HG03139 (cell line): ENCODE data around the gene PATJ.
"Not testable (repeated sequence)": the region's sequence is repeated elsewhere in the genome, so short reads cannot be mapped to it uniquely, and the experiment has no call there.

Source experiments
- ATAC-seq: cut with Tn5 transposase; IDR thresholded peaks from one replicate; pipeline ENCODE4 v1.9.1; 2021; ENCODE audit not compliant: unreplicated experiment

Gene PATJ

GRCh38 chr1:61746813-61747212 is 4.5 kb downstream of the PATJ start:
- no peak for ATAC-seq

DNA sequence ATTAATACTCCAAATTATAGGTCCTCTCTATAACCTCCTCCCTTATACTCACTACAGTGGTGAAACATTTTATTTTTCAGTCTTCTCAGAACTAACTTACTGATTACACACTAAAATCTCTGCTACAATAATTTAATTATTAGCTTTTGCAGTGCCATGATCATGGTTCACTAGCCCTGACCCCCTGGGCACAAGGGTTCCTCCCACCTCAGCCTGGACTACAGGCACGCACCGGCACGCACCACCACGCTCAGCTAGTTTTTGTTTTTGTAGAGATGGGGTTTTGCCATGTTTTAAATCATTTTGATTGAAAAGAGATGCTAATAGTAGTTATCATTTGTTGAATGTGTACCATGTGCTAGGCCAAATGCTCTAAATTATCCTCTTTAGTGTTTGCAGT is 6.3 kb downstream of the PATJ start:
- ATAC-seq: no peak

DNA sequence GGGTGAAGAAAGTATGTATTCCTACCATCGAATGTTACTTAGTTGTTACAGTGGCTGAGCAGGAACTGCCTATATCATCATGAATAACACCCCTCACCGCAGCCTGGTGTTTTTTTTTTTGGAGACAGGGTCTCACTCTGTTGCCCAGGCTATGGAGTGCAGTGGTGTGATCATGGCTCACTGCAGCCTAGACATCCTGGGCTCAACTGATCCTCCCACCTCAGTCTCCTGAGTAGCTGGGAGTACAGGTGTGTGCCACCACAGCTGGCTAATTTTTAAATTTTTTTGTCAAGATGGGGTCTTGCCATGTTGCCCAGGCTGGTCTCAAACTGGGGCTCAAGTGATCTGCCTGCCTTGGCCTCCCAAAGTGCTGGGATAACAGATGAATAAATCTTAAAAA is 7.3 kb downstream of the PATJ start:
- ATAC-seq: no peak

DNA sequence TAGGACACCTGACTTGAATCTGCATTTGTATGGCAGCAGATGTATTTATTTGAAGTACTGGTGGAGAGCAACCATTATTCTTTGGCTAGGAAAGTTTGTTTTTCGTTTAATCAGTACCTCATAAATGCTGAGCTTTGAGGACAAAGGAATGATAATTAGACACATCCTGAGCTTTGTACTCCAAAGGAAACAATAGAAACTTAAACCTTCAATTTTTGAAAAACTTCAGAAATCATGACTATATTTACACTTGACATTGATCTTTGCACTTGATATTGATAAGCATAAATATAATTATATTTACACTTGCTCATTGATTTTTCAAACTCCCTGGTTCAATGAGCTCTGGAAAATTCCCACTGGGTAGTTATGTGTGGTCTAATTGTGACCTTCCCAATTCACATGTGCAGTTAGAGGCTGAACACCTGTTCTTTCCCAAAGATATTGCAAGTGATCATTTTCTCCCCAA is 10.7 kb downstream of the PATJ start:
- no peak for ATAC-seq

DNA sequence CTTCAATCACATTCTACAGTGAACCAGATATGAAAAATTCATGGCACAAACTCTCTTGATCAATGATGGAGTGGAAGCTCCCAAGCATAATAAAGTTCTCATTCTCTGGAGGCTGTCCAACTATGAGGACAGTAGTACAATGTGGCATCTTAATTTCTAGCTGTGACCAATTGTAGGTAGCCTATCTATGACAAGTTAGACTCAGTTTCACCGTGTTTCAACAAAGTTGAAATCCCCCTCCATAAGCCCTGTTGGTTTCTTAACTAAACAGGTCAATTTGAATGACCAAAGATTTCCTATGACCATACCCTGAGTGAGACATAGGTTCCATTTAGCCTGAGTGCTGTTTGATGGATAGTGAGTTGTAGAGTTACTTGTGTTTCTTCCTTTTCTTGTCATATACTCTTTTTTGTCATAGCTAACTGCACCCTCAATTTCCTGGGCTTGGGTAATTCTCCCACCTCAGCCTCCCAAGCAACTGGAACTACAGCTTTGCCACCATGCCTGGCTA is 11.8 kb downstream of the PATJ start:
- ATAC-seq: no peak

DNA sequence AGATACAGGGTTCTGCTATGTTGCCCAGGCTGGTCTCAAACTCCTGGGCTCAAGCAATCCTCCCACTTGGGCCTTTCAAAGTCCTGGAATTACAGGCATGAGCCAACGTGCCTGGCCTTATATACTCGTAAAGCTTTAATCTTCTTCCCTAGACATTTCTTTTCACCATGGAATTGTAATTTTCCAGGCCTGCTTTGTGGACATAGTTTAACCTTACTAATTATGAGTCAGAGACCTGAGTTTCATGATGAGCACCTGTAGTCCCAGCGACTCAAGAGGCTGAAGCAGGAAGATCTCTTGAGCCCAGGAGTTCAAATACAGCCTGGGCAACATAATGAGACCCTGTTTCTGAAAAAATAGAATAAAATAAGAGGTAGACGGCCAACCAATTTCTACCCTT is 12.3 kb downstream of the PATJ start:
- ATAC-seq: no peak

DNA sequence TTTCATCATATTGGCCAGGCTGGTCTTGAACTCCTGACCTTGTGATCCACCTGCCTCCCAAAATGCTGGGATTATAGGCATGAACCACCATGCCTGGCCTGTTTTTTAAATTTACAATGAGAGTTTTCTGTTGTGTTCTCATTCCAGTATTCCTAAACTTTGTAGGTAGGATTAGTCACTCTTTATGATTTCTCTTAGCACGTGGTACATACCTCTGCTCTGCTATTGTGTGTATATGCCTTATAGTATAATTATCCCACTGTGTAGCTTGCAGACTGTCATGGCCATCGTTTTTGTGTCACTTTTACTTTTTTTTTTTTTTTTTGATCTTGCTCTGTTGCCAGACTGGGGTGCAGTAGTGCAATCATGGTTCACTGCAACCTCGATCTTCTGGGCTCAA is 14.5 kb downstream of the PATJ start:
- ATAC-seq: no peak

DNA sequence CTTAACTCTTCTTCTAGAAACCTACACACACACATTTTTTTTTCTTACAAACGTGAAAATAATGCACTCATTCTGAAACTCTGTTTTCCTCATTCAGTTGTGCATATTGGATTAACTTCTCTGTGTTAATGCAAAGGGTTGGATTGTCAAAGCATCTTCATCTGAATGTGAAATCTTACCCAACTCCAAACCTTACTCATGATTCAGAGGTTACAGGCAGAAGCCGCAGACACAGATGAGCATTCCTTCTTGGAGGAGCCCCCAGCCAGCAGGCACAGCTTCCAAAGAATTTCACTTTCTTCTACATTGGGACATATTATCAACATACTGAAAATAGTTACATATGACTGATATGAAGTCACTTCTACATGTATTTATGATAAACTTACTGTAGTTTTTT is 15.7 kb downstream of the PATJ start:
- ATAC-seq: no peak

- ATAC-seq: no peak
These were observed 27.9 kb downstream of the PATJ start for GRCh38 chr1:61770131-61770530.

DNA sequence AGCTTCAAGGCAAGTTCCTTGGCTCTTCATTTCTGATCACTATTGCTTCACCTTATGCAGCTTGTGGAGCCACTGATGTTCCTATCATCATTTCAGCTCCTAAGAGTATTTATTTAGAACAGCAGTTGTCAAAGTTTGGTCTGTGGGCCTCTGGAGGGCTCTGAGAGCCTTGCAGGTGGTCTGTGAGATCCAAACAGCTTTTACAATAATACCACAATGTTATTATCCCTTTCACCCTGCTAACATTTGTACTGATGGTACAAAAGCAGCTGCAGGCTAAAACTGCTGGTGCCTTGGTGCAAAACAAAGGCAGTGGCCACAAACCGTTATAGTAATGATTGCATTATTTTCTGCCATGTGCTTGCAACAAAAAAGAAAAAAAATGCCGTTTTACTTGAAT is 33.8 kb downstream of the PATJ start:
- ATAC-seq: no peak

- no peak for ATAC-seq
These were observed 37.0 kb downstream of the PATJ start for GRCh38 chr1:61779231-61779630.

- no peak for ATAC-seq
These were observed 38.9 kb downstream of the PATJ start for GRCh38 chr1:61781151-61781550.

- peak; percentile 90 for ATAC-seq
These were observed 40.5 kb downstream of the PATJ start for GRCh38 chr1:61782771-61783170.

DNA sequence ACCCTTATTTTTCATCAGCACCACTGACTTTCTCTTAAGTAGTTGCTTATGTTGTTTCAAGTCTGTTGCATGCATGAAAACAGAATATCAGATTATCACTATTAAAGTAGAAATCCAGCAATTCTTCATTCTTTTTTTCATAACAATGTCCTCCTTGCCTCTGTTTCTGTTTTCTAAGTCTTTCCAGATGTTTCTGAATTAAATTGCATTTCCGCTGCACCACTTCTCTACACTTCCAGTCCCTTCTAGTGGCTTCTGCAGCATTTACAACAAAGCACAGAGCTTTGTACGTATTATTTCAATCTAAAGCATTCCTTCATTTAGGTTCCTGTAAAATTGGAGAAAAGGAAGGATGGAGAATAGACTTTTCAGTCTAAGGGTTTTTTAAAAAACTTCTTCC is 42.4 kb downstream of the PATJ start:
- ATAC-seq: no peak

- ATAC-seq: no peak
These were observed 48.6 kb downstream of the PATJ start for GRCh38 chr1:61790837-61791236.

DNA sequence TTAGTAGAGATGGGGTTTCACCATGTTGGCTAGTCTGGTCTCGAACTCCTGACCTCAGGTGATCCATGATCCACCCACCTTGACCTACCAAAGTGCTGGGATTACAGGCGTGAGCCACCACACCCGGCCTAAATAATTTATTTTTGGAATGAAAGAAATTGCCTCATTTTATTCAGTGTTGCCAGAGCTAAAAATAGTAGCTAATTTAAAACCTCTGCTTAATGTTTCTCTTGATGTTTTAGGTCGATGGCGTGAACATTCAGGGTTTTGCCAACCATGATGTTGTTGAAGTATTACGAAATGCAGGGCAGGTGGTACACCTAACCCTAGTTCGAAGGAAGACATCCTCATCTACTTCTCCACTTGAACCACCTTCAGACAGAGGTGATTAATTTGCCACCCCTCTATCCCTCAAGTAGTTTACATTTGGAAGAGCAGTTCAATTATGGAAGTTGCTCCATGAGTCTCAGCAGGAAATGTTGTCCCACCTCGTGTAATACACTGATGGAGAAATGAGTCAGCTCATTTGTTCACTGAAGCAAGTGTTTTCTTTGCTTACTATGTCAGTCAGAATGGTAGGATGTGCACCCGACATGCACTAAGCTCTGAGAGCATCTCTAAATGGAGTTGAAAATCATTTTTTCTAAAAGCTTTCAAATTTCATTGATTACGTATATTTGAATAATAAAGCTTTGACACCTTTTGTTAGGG is 54.9 kb downstream of the PATJ start:
- no peak for ATAC-seq

- not testable (repeated sequence) for ATAC-seq
These were observed 58.8 kb downstream of the PATJ start for GRCh38 chr1:61801047-61801446.

DNA sequence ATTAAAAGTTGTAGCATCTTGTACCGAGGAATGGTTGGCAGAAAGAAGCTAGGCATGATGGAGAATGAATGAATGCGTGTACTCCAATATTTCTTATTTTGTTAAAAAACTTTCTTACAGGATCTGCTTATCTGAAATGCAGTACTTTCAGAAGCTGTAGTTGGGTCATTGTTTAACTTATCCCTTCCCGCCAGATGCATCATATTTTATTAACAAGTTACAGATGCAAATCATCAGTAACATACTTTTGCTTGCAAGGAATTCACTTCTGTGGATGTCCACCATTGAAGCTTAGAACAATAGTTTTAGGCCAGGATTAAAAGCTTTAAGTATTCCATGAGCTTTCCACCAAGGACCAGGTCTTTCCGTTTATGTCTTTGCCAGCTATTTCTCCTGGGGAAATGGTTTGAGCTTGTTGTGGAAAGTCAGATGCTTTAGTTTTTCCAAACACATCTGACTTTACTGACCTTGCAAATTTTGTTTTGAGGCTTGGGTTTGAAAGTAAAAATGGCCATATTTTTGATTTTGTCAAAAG is 65.4 kb downstream of the PATJ start:
- ATAC-seq: no peak

- no peak for ATAC-seq
These were observed 66.0 kb downstream of the PATJ start for GRCh38 chr1:61808321-61808720.

- no peak for ATAC-seq
These were observed 66.7 kb downstream of the PATJ start for GRCh38 chr1:61808968-61809367.

GRCh38 chr1:61812916-61813315 is 70.6 kb downstream of the PATJ start:
- ATAC-seq: no peak

GRCh38 chr1:61816191-61816590 is 73.9 kb downstream of the PATJ start:
- no peak for ATAC-seq

DNA sequence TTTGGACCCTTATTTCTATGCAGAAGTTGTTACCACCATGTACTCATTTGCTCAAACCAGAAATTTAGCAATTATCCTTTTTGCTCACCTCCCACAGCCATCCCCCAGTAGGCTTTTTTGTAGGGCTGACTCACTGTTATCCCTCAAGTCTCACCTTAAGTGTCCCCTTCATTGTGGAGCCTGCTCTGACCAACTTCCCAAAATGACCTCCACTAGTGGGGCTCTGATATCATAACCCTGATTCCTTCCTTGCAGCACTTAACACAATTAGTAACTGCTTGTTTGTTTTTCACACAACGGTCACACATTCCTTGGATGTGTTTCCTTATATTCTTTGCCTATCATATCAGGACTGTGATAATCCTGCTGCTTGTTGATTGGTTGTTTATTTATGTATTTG is 76.7 kb downstream of the PATJ start:
- ATAC-seq: no peak
